Esophagus muscularis mucosa (tissue), 4 donors: ENCODE data around the gene ZNF69. TPM values are rescaled to one million over a fixed set of nuclear protein-coding genes. Genes with fewer than 3 reads are reported as not detected.
"Not testable (repeated sequence)": the region's sequence is repeated elsewhere in the genome, so short reads cannot be mapped to it uniquely, and the experiment has no call there.

ENCODE experiments used
- DNase-seq: peaks from one replicate; pipeline ENCODE4 v3.0.0-alpha.2; 2017; ENCODE audit errors: extremely low spot score
- H3K27ac ChIP-seq, 4 donors: fragments of 200-600 bp; sonication (generic); replicated peaks in 1 of 4; 1 replicate in 3 of 4; 2 replicates in 1 of 4; pipeline ENCODE4 v1.5.1; 2016 to 2019; ENCODE audit warnings: mild to moderate bottlenecking in 1 of 4
- H3K27me3 ChIP-seq, 4 donors: fragments of 200-600 bp; sonication (generic); one replicate each; pipeline versions ENCODE4 v1.5.1 to v1.6.0; 2016 to 2019
- H3K36me3 ChIP-seq, 4 donors: fragments of 200-600 bp; sonication (generic); one replicate each; pipeline ENCODE4 v1.5.1; 2016 to 2019
- H3K4me1 ChIP-seq, 4 donors: fragments of 200-600 bp; sonication (generic); one replicate each; pipeline ENCODE4 v1.5.1; 2016 to 2019
- H3K4me3 ChIP-seq, 4 donors: fragments of 200-600 bp; sonication (generic); 1 replicate in 2 of 4; 2 replicates in 2 of 4; pipeline ENCODE4 v1.5.1; 2016 to 2019; ENCODE audit warnings: mild to moderate bottlenecking in 4 of 4, moderate library complexity in 1 of 4
- H3K9me3 ChIP-seq, 4 donors: fragments of 200-600 bp; sonication (generic); 1 replicate in 3 of 4; 2 replicates in 1 of 4; pipeline ENCODE4 v1.5.1; 2016 to 2019
- CTCF ChIP-seq, 3 experiments: fragments of 200-600 bp in 2 of 3; fragments of 450-650 bp in 1 of 3; sonication (generic) in 2 of 3; IDR thresholded peaks; one replicate each; pipeline ENCODE4 v1.5.1; 2017 to 2019; ENCODE audit warnings: antibody characterized with exemption in 3 of 3, mild to moderate bottlenecking in 2 of 3, moderate library complexity in 1 of 3
- EP300 ChIP-seq: sonication (generic); formaldehyde crosslinking; IDR thresholded peaks from one replicate; pipeline ENCODE4 v1.6.1; 2017; ENCODE audit warnings: antibody characterized with exemption
- POLR2A ChIP-seq: fragments of 450-650 bp; IDR thresholded peaks from one replicate; pipeline ENCODE4 v1.6.1; 2017; ENCODE audit warnings: antibody characterized with exemption, moderate library complexity, mild to moderate bottlenecking, low read depth
- POLR2AphosphoS5 ChIP-seq, 2 donors: sonication (generic); formaldehyde crosslinking; IDR thresholded peaks; one replicate each; pipeline ENCODE4 v1.6.1; 2017; ENCODE audit warnings: antibody characterized with exemption in 2 of 2
- WGBS: methylation state at CpG from one replicate; pipeline ENCODE4 v1.1.5; 2018; 5-methylcytosine and 5-hydroxymethylcytosine counted together
- intact Hi-C: fragments of 100-400 bp; cut with DNase I; formaldehyde crosslinking; loops from one replicate; pipeline ENCODE4 v1.15.1; 2023
- total RNA-seq, 4 donors: library from RNA; depleted of rRNA; stranded (reverse); fragments of >200 nt; gene quantifications; one replicate each; pipeline versions ENCODE4 v1.1.0 to v1.2.1, GENCODE V29; 2016

The ZNF69 gene
- total RNA-seq, 4 donors from 2014 or later = 3.8 to 8.2 (median 6.9) TPM

GRCh38 chr19:11881151-11881800, 6.3 kb upstream of the ZNF69 start:
- intact Hi-C loops = loop anchor here (2.0 to 5.0 kb wide), 3 partner anchors 84 to 261 kb away; partner anchors contain the start of gene ZNF20
- H3K4me3 ChIP-seq = no peak overlapping the region
- peaks cover 0 to 7% (median 2%) of the 10 kb centered on the region in 4 donors for H3K4me1 ChIP-seq
- no peaks in the 10 kb centered on the region for H3K9me3 ChIP-seq
- no peaks in the 10 kb centered on the region for H3K27me3 ChIP-seq
- 25% methylated on average over 10 of the region's 10 CpGs for WGBS
- TF ChIP-seq POLR2AphosphoS5 (IDR thresholded peaks at IDR 0.05) (no peak), POLR2A (no peak), CTCF (IDR thresholded peaks at IDR 0.05) (peak; percentile 64 to 80 (median 75)), EP300 (no peak)
- H3K36me3 ChIP-seq = no peaks in the 10 kb centered on the region
- H3K27ac ChIP-seq = no peak overlapping the region
- DNase-seq = no peak

GRCh38 chr19:11882606-11883005, 5.0 kb upstream of the ZNF69 start:
- Histone ChIP-seq H3K4me1 (peaks cover 6 to 13% (median 9%) of the 10 kb centered on the region in 4 donors), H3K27me3 (no peaks in the 10 kb centered on the region), H3K36me3 (no peaks in the 10 kb centered on the region), H3K4me3 (no peak overlapping the region), H3K9me3 (no peaks in the 10 kb centered on the region), H3K27ac (no peak overlapping the region)
- WGBS = 45% methylated on average over 2 of the region's 2 CpGs
- TF ChIP-seq EP300 = no peak
- no peak for TF ChIP-seq POLR2AphosphoS5 (IDR thresholded peaks at IDR 0.05)
- no peak for TF ChIP-seq CTCF (IDR thresholded peaks at IDR 0.05)
- TF ChIP-seq POLR2A = no peak
- DNase-seq = no peak
- intact Hi-C loops = loop anchor here (5.0 kb wide), 1 partner anchor 260 kb away; the partner anchor contains the start of gene ZNF20

GRCh38 chr19:11887234-11887610, 360 bp upstream of the ZNF69 start:
- no peak for TF ChIP-seq CTCF (IDR thresholded peaks at IDR 0.05)
- TF ChIP-seq EP300 = no peak
- TF ChIP-seq POLR2AphosphoS5 (IDR thresholded peaks at IDR 0.05) = no peak
- no peak for TF ChIP-seq POLR2A
- no peaks in the 10 kb centered on the region for H3K9me3 ChIP-seq
- peaks cover 11 to 19% (median 18%) of the 10 kb centered on the region in 4 donors for H3K4me1 ChIP-seq
- H3K27ac ChIP-seq = peak overlapping the region; percentile 77 to 90 (median 86)
- H3K4me3 ChIP-seq = peak overlapping the region; percentile 73 to 88 (median 78)
- DNase-seq = no peak
- H3K27me3 ChIP-seq = no peaks in the 10 kb centered on the region
- intact Hi-C loops = no loop called here
- no peaks in the 10 kb centered on the region for H3K36me3 ChIP-seq
- WGBS = 17% methylated on average over 7 of the region's 7 CpGs

- 68% methylated on average over 6 of the region's 6 CpGs for WGBS
- intact Hi-C loops, H3K9me3 ChIP-seq, H3K27ac ChIP-seq, DNase-seq, H3K36me3 ChIP-seq, H3K4me3 ChIP-seq, H3K27me3 ChIP-seq: not testable (repeated sequence)
- peaks cover 11 to 19% (median 18%) of the 10 kb centered on the region in 4 donors for H3K4me1 ChIP-seq
These were observed 2.3 kb downstream of the ZNF69 start for GRCh38 chr19:11889901-11890300.

GRCh38 chr19:11890634-11891033, 3.1 kb downstream of the ZNF69 start:
- no peak for DNase-seq
- H3K27ac ChIP-seq = no peak overlapping the region
- H3K9me3 ChIP-seq = no peaks in the 10 kb centered on the region
- intact Hi-C loops = no loop called here
- peaks cover 11 to 19% (median 18%) of the 10 kb centered on the region in 4 donors for H3K4me1 ChIP-seq
- TF ChIP-seq CTCF (IDR thresholded peaks at IDR 0.05) (no peak), POLR2A (no peak), EP300 (no peak), POLR2AphosphoS5 (IDR thresholded peaks at IDR 0.05) (no peak)
- H3K27me3 ChIP-seq = no peaks in the 10 kb centered on the region
- WGBS = 86% methylated on average over 5 of the region's 5 CpGs
- no peak overlapping the region for H3K4me3 ChIP-seq
- H3K36me3 ChIP-seq = no peaks in the 10 kb centered on the region
